Keratinocyte (primary cell): ENCODE results near the gene DLG2.

Experiments
- CTCF ChIP-seq, 3 experiments: IDR thresholded peaks in 1 of 3; conservative IDR thresholded peaks in 1 of 3; optimal IDR thresholded peaks in 1 of 3; 2 replicates in 2 of 3; 3 replicates in 1 of 3; pipeline versions ENCODE3 to v1.5.1; 2011; ENCODE audit warnings: low read length in 3 of 3, mild to moderate bottlenecking in 3 of 3, moderate library complexity in 2 of 3, control low read depth in 1 of 3, inconsistent platforms in 1 of 3; ENCODE audit not compliant: insufficient read depth in 2 of 3; ENCODE audit errors: extremely low read depth in 1 of 3
- EZH2 ChIP-seq: IDR thresholded peaks from one replicate; pipeline ENCODE4 v1.6.1; 2012; ENCODE audit warnings: inconsistent platforms, mild to moderate bottlenecking, low read length, moderate library complexity

- TF ChIP-seq CTCF (optimal IDR thresholded peaks at IDR 0.05 in 1 of 3, IDR thresholded peaks at IDR 0.05 in 1 of 3, conservative IDR thresholded peaks at IDR 0.05 in 1 of 3; ENCODE audit: extremely low read depth in 1 of 3, insufficient read depth in 2 of 3, low read length in 3 of 3) (no peak), EZH2 (no peak)
These were observed 503.4 kb downstream of the DLG2 start for GRCh38 chr11:85123752-85124231.
